Stimulated activated naive CD8-positive, alpha-beta T cell treated with anti-CD3 and anti-CD28 coated beads, Interleukin-15, Interleukin-2, amounts not matched to agents 100 U/mL and 50 U/mL, for 24 hours (primary cell): Measurements from ENCODE around the gene ZNF211.

ENCODE experiments used
- ATAC-seq: fragments of 150-1000 bp; cut with Tn5 transposase; one replicate; pipeline ENCODE4 v1.10.0; 2021
- DNase-seq: peaks from one replicate; pipeline ENCODE4 v3.0.0; 2021

ZNF211 gene

DNA sequence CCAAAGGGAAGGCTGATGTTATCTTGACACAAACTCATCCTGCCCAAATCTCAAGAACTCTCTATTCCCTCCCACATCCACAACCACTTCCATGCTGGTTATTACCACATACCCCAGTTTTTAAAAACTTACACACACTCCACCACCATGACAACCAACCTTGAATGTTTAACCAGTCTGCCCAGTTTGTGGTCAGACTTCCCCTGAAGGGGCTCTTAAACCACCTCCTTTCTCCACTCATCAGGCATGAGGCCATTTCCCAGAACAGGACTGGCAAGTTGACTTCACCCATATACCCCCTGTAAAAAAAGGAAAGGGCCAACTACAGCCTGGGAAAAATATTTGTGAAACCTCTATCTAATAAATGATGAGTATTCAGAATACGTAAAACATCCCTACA lies 23.4 kb downstream of the ZNF211 start:
- DNase-seq (no peak), ATAC-seq (no peak)

DNA sequence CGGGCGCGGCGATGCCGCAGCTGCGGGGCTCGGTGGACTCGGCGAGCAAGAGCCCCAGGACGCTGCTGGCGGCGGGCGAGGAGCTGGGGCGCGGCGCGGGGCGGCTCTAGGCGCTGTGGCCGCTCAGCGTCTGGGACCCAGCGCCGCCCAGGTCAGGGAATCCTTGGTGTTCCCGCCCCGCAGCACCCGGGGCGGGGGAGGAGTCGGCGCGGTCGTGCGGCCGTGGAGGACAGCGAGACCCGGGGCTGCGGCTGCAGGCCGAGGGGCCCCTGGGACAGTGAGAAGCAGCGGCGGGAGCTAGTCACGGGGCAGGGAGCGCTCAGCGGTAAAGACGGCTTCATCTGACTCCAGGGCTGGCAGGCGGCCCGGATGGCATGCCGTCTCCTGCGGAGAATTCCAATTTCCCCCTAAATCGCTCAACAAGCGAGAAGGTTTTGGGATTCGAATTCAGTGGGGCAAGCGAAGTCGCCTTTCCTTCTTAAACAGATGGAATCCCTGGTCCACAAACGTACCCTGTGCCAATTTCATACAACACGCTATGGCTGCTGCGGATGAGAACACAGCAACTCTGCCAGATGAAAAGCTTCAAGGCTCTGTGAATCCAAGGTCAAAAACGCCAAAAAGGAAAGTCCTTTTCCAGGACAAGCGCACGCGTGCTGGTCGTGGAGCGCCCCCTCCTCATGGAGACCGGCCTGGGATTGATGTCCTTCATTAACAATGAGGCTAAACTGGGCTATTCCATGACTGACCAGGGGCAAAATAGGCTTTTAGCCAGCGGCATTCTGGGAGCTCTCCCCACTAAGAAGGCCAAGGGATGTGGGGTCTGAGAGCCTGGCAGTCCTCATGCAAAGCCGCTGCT lies 31.5 kb downstream of the ZNF211 start:
- ATAC-seq = peak; percentile 57
- DNase-seq = peak; percentile 9

DNA sequence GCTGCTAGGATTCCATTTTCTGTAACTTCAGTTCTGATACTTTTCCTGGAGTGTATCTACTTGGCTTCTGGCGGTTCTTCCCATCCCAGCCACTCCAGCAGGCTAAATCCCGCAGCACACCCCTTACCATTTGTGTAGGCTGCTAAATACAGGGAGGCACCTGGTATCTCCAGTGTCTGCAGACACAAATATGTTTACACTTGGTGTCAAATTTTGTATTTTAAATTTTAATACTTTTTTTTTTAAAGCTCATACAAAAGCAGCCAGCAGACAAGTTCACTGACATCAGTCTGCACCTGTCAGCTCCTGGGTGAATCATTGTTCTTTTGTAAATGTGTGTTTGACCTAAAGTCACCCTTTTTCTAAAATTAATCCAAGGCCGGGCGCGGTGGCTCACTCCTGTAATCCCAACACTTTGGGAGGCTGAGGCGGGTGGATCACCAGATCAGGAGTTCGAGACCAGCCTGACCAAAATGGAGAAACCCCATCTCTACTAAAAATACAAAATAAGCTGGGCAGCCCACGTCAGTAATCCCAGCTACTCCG lies 32.4 kb downstream of the ZNF211 start:
- DNase-seq (no peak), ATAC-seq (no peak)

DNA sequence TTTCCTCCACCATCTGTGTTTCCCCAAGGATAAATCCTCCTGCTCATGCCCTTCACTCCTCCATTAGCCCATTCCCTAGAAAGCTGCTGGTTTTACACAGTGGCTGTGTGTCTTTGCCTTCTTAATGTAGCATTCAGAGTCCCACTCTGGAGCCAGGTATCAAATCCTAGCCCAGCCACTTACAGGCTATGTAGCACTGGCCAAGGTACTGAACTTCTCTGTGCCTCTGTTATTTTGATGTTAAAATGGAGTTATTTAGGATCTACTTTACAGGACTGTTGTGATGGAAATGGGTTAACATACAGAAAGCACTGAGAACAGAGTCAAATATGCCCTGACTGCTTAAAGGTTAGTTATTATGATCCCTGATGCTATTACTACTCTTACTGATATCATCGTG lies 34.3 kb downstream of the ZNF211 start:
- ATAC-seq = no peak
- DNase-seq = no peak

DNA sequence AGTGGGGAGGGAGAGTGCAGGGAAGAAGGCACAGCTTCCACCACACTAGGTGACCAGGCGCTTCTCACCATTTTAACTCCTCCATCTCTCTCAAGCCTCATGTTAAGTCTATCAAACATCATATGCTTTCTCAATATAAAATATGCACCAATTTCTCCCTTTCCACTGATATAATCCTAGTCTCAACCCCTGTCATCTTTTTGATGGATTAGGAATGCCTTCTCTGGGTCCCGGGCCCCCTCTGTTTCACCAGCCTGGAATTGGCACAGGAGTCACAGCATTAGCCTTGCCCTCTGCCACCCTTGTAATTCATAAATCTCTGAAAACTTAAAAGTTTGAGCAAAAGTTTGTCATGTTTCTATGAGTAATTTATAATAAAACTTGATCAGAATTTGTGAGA lies 35.7 kb downstream of the ZNF211 start, which contains the start of gene ZSCAN4:
ZSCAN4 (plus strand) TSS at position 301 of the 400 bp plus-strand sequence. CDS start 7,211 bp downstream, outside the sequence.
- ATAC-seq (no peak), DNase-seq (no peak)

DNA sequence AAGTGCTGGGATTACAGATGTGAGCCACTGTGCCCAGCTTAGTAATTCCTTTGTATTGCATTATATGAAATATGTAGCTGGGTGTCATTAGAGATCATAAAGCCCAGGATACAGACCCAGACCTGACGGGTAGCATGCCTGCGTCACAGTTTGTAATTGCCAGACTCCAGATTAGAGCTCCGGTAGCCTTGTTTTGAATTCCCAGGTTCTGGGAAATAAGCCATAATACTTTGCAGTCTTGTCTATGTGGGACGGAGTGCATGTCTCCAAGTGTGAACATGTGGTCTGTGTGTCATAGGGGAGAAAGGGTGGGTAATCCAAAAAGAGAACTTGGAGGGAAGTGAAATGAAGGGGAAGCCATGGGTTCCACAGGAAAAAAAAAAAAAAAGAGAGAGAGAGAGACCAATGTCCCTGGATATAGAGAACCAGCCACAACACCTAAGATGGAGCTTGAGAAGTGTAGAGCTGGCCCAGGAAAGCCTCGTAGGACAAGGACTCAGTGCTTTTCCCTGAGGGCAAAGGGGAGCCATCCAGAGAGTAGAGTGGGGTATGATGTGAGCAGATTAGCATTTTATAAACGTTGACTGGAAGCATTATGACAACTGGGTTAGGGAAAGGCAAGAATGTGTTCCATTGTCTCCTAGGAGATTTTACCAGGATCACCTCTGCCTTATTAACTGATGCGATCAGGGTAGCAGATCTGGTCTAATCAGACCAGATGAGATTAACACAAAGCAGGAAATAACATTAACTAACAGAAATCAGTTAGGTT lies 38.3 kb downstream of the ZNF211 start:
- ATAC-seq = no peak
- no peak for DNase-seq

DNA sequence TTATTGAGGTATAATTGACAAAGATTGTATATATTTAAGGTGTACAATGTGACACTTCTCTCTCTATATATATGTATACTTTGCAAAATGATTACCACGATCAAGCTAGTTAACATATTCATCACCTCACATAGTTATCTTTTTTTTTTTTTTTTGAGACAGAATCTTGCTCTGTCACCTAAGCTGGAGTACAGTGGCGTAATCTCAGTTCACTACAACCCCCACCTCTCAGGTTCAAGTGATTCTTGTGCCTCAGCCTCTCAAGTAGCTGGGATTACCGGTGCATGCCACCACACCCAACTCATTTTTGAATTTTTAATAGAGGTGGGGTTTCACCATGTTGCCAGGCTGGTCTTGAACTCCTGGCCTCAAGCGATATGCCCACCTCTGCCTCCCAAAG lies 39.5 kb downstream of the ZNF211 start:
- DNase-seq (no peak), ATAC-seq (no peak)

DNA sequence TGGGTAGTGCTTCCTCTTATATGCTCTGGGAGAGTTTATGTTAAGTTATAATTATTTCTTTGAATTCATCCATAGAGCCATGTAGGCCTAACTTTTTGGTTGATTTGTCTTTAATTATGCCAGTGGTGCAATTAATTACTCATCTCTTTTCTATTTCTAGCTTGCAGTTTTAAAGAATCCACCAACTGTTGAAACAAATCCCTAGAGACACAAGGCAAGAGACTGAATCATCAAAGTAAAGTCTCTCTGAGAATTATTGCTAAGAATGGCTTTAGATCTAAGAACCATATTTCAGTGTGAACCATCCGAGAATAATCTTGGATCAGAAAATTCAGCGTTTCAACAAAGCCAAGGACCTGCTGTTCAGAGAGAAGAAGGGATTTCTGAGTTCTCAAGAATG lies 42.9 kb downstream of the ZNF211 start:
- ATAC-seq = no peak
- DNase-seq = no peak

DNA sequence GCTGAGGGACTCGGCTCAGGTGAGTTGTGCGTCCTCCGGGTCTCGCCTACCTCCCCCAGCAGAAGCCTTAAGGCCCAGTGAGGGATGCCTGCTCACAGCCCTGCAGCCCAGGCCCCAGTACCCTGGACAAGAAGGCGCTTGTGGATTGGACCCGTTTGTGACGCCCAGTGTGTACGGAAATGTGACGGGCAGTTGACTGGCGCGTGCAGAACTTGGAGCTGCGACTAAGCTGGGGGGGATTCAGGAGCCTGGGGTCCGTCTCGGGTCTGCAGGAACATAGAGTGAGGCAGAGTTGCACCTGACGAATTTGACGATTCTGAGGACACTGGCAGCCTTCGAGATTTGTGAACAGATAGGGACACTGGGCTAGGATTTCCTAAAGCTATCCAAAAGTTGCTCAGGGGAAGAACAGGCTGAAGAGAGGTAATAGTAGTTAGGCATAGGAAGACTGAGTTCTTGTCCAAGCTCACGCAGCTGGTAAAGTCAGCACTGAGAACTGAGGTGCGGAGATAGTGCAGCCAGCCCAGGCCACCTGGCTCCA lies 49.3 kb downstream of the ZNF211 start:
- no peak for ATAC-seq

DNA sequence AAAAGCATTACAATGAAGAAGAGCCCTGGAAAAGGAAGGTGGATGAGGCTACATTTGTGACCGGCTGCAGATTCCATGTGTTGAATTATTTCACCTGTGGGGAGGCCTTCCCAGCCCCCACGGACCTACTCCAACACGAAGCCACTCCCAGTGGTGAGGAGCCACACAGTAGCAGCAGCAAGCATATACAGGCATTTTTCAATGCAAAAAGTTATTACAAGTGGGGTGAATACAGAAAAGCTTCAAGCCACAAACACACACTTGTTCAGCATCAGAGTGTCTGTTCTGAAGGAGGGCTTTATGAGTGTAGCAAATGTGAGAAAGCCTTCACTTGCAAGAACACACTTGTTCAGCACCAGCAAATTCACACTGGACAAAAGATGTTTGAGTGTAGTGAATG lies 53.8 kb downstream of the ZNF211 start:
- no peak for ATAC-seq
- DNase-seq = no peak

More for the DNA sequence above, 49.3 kb downstream of the ZNF211 start:
- no peak for DNase-seq

DNA sequence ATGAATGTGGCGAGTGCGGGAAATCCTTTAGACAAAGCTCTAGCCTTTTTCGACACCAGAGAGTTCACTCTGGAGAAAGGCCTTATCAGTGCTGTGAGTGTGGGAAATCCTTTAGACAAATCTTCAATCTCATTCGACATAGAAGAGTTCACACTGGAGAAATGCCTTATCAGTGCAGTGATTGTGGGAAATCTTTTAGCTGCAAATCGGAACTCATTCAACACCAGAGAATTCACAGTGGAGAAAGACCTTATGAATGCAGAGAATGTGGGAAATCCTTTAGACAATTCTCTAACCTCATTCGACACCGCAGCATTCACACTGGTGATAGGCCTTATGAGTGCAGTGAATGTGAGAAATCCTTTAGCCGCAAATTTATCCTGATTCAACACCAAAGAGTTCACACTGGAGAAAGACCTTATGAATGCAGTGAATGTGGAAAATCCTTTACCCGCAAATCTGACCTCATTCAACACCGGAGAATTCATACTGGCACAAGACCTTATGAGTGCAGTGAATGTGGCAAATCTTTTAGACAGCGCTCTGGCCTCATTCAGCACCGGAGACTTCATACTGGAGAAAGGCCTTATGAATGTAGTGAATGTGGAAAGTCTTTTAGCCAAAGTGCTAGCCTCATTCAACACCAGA lies 54.5 kb downstream of the ZNF211 start:
- DNase-seq = no peak
- ATAC-seq = no peak

DNA sequence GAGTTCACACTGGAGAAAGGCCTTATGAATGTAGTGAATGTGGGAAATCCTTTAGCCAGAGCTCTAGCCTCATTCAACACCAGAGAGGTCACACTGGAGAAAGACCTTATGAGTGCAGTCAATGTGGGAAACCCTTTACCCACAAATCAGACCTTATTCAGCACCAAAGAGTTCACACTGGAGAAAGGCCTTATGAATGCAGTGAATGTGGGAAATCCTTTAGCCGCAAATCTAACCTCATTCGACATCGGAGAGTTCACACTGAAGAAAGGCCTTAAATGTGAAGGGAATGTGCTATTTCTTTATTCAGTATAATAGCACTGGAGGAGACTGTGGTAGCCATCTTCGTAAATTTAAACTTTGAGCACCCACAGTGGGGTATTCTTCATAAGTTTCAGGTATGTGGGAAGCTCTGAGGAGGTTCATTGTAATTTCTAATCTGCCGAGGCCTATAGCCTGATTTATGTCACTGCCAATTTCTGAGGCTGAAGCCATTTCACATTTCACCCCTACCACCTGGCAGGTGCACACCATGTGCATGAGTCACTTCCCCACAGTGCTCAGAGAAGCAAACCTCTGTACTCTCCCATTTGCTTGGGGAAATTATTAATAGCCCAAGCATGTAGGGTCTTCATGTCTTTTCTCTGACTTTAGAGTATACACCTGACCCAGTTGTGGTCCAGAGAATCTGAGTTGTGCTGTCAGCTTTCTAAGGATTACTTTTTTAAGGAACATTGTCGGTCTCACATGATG lies 55.2 kb downstream of the ZNF211 start:
- ATAC-seq (no peak), DNase-seq (no peak)

DNA sequence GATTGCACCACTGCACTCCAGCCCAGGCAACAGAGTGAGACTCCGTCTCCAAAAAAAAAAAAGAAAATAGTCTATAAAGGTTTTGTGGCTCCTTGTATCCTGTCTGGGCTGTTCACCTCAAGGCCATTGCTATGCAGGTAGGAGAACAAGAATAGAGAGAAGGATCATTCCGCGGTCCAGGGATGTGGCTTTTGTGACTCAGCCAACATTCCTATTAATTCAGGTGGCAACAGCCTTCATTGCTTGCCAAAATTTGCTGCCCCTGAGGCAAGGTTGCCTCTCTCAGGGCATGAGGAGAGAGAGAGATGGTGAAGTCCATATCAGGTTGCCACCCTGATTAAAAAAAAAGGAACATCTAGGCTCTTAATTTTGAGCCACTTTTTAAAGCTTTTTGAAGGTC lies 56.8 kb downstream of the ZNF211 start:
- no peak for DNase-seq
- ATAC-seq = no peak
